Liver (tissue), 3 donors: ENCODE data around the gene IQSEC3.

Experiments used
- GABPA ChIP-seq, 2 donors: IDR thresholded peaks in 1 of 2; conservative IDR thresholded peaks in 1 of 2; 2 replicates each; pipeline ENCODE4 v1.6.1; 2016; ENCODE audit warnings: antibody characterized with exemption in 2 of 2, mild to moderate bottlenecking in 1 of 2, moderate library complexity in 1 of 2
- RAD21 ChIP-seq, 2 donors: IDR thresholded peaks; 2 replicates each; pipeline ENCODE4 v1.6.1; 2016; ENCODE audit warnings: antibody characterized with exemption in 2 of 2, mild to moderate bottlenecking in 2 of 2
- TF ChIP-seq, protein P1 (sequence below): IDR thresholded peaks from 2 replicates; pipeline ENCODE4 v1.6.1; 2016; ENCODE audit warnings: antibody characterized with exemption
- TF ChIP-seq, protein P2 (sequence below): fragments of 150-350 bp; IDR thresholded peaks from 2 replicates; pipeline ENCODE4 v1.5.1; 2017; ENCODE audit warnings: improper control_type of control experiment, low read depth, low read length; ENCODE audit not compliant: missing input control
- TF ChIP-seq, protein P3 (sequence below): IDR thresholded peaks from 2 replicates; pipeline ENCODE4 v1.6.1; 2016; ENCODE audit warnings: antibody characterized with exemption
- donor health status: healthy.
- donor health status: healthy.

DNA sequence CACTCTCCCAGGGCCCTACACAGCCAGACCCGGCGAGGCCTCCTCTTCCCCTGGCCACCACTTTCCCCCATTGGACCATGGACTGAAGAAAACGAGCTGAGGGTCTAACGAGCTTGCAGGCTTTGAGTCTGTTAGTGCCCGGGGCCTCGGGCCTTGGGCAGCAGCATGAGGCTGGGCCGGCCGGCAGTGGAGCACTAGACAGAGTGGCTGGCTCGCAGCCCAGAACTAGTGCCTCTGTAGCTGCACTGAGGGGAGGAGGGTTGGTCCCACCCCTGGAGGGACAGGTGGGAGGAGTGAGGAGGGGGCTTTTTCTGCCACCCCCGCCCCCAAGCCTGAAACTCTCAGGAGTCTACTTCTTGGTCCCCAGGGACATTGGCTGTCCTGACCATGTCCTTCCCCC lies 108.7 kb downstream of the IQSEC3 start:
- TF ChIP-seq, protein P1, sequence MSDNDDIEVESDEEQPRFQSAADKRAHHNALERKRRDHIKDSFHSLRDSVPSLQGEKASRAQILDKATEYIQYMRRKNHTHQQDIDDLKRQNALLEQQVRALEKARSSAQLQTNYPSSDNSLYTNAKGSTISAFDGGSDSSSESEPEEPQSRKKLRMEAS = no peak
- TF ChIP-seq, protein P2, sequence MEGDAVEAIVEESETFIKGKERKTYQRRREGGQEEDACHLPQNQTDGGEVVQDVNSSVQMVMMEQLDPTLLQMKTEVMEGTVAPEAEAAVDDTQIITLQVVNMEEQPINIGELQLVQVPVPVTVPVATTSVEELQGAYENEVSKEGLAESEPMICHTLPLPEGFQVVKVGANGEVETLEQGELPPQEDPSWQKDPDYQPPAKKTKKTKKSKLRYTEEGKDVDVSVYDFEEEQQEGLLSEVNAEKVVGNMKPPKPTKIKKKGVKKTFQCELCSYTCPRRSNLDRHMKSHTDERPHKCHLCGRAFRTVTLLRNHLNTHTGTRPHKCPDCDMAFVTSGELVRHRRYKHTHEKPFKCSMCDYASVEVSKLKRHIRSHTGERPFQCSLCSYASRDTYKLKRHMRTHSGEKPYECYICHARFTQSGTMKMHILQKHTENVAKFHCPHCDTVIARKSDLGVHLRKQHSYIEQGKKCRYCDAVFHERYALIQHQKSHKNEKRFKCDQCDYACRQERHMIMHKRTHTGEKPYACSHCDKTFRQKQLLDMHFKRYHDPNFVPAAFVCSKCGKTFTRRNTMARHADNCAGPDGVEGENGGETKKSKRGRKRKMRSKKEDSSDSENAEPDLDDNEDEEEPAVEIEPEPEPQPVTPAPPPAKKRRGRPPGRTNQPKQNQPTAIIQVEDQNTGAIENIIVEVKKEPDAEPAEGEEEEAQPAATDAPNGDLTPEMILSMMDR = no peak
- TF ChIP-seq, protein P3, sequence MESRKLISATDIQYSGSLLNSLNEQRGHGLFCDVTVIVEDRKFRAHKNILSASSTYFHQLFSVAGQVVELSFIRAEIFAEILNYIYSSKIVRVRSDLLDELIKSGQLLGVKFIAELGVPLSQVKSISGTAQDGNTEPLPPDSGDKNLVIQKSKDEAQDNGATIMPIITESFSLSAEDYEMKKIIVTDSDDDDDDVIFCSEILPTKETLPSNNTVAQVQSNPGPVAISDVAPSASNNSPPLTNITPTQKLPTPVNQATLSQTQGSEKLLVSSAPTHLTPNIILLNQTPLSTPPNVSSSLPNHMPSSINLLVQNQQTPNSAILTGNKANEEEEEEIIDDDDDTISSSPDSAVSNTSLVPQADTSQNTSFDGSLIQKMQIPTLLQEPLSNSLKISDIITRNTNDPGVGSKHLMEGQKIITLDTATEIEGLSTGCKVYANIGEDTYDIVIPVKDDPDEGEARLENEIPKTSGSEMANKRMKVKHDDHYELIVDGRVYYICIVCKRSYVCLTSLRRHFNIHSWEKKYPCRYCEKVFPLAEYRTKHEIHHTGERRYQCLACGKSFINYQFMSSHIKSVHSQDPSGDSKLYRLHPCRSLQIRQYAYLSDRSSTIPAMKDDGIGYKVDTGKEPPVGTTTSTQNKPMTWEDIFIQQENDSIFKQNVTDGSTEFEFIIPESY = no peak
- no peak for TF ChIP-seq RAD21 (IDR thresholded peaks at IDR 0.05)
- no peak for TF ChIP-seq GABPA (IDR thresholded peaks at IDR 0.05 in 1 of 2, conservative IDR thresholded peaks at IDR 0.05 in 1 of 2)
